ENCODE measurements around the gene ADAT3. TPM values are rescaled to one million over a fixed set of nuclear protein-coding genes. Genes with fewer than 3 reads are reported as not detected.

ADAT3 gene
- polyA plus RNA-seq, 2 donors = 6.4 to 6.9 TPM

DNA sequence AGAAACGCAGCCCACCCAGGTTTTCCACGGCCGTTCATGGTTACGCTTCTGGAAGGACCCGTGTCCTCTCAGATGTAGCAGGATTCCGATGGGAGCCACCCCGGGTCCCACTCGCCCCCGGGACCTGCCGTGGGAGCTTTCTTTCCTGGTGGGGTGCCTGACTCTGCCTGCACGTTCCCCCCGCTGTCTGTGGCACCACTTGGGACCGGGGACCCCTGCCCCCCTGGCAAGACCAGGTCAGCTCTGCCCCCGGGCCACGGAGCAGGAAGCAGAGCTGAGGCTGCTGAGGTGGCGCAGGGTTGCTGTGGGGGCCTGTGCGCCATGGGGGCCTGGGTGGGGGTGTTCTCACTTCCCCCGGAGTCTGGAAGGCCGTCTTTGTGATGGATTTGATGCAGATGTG is 47.8 kb downstream of the ADAT3 start:
- H3K9me3 ChIP-seq (ENCODE audit: control insufficient read depth in 2 of 2, insufficient read depth in 1 of 2, low read depth in 1 of 2, low read length in 1 of 2) = no peaks in the 10 kb centered on the region
- WGBS, 2 donors = 89 to 91% methylated on average over 19 of the region's 19 CpGs

DNA sequence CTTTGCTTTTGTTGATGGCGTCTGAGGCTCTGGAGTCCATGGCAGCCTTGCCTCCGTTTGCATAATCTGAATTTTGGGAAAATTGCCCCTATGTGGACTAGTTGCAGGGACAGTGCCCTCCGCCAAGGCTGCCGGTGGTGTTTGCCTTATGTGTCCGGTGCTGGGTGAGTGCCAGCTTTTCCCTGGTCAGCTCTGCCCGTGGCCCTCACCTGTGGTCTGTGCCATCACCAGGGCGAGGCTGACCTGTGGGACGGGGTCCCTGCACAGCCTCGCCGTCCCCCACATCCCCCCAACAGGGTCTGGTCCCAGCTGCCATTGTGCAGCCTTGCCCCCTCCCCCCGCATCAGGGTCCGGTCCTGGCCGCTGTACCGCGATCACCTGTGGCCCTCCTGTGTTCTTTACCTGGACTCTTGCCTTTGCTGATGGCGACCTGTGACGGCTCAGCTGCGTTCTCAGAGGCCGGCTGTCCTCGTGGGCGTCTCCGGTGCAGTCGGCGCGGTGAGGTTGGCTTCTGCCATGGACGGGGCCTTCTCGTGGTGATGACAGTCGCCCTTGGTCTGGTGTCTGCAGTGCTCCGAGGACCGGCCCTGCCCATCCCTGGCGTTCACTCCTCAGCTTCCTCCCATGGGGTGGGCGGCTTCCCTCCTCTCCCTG is 48.4 kb downstream of the ADAT3 start:
- Histone ChIP-seq H3K4me3 (ENCODE audit: low read depth in 1 of 2, low read length in 2 of 2) (no peak overlapping the region), H3K9me3 (ENCODE audit: control insufficient read depth in 2 of 2, insufficient read depth in 1 of 2, low read depth in 1 of 2, low read length in 1 of 2) (no peaks in the 10 kb centered on the region), H3K27ac (ENCODE audit: low read depth in 2 of 2, low read length in 1 of 2) (no peak overlapping the region), H3K27me3 (ENCODE audit: control insufficient read depth in 1 of 2, insufficient read depth in 2 of 2, low read length in 2 of 2) (no peaks in the 10 kb centered on the region), H3K36me3 (ENCODE audit: control insufficient read depth in 2 of 2, insufficient read depth in 2 of 2, low read length in 1 of 2) (peaks cover 0 to 22% of the 10 kb centered on the region in 2 donors), H3K4me1 (ENCODE audit: control insufficient read depth in 2 of 2, insufficient read depth in 2 of 2, low read length in 1 of 2) (peaks cover 0 to 11% of the 10 kb centered on the region in 2 donors)
- WGBS, 2 donors = 92 to 93% methylated on average over 31 to 32 of the region's 32 CpGs

More for the DNA sequence above, 47.8 kb downstream of the ADAT3 start:
- Histone ChIP-seq H3K36me3 (ENCODE audit: control insufficient read depth in 2 of 2, insufficient read depth in 2 of 2, low read length in 1 of 2) (peaks cover 0 to 22% of the 10 kb centered on the region in 2 donors), H3K4me1 (ENCODE audit: control insufficient read depth in 2 of 2, insufficient read depth in 2 of 2, low read length in 1 of 2) (peaks cover under 1 to 11% of the 10 kb centered on the region in 2 donors), H3K27ac (ENCODE audit: low read depth in 2 of 2, low read length in 1 of 2) (no peak overlapping the region), H3K27me3 (ENCODE audit: control insufficient read depth in 1 of 2, insufficient read depth in 2 of 2, low read length in 2 of 2) (no peaks in the 10 kb centered on the region), H3K4me3 (ENCODE audit: low read depth in 1 of 2, low read length in 2 of 2) (no peak overlapping the region)

DNA sequence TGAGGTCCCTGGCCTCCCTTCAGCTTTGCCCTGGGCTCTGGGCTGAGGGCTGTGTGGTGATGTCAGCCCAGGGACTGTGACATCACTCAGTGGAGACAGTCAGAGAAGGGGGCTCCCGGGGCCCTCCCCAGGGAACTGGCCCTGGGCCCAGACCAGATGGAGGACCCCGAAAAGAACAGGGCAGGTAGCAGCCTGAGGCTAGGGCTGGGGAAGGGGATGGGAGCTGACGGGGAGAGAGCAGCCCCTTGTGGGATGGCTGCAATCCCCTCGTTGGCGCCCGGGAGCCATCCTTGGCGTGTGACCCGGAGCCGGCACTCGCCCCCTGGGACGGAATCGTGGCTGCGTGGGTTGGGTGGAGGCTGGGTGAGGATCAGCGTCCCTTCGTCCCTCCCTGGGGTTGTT is 49.3 kb downstream of the ADAT3 start:
- H3K9me3 ChIP-seq (ENCODE audit: control insufficient read depth in 2 of 2, insufficient read depth in 1 of 2, low read depth in 1 of 2, low read length in 1 of 2) = no peaks in the 10 kb centered on the region
- H3K27ac ChIP-seq (ENCODE audit: low read depth in 2 of 2, low read length in 1 of 2) = no peak overlapping the region
- no peaks in the 10 kb centered on the region for H3K27me3 ChIP-seq (ENCODE audit: control insufficient read depth in 1 of 2, insufficient read depth in 2 of 2, low read length in 2 of 2)
- H3K4me3 ChIP-seq (ENCODE audit: low read depth in 1 of 2, low read length in 2 of 2) = no peak overlapping the region
- WGBS, 2 donors = 92 to 94% methylated on average over 15 of the region's 15 CpGs
- peaks cover 0 to 11% of the 10 kb centered on the region in 2 donors for H3K4me1 ChIP-seq (ENCODE audit: control insufficient read depth in 2 of 2, insufficient read depth in 2 of 2, low read length in 1 of 2)
- peaks cover 0 to 16% of the 10 kb centered on the region in 2 donors for H3K36me3 ChIP-seq (ENCODE audit: control insufficient read depth in 2 of 2, insufficient read depth in 2 of 2, low read length in 1 of 2)

DNA sequence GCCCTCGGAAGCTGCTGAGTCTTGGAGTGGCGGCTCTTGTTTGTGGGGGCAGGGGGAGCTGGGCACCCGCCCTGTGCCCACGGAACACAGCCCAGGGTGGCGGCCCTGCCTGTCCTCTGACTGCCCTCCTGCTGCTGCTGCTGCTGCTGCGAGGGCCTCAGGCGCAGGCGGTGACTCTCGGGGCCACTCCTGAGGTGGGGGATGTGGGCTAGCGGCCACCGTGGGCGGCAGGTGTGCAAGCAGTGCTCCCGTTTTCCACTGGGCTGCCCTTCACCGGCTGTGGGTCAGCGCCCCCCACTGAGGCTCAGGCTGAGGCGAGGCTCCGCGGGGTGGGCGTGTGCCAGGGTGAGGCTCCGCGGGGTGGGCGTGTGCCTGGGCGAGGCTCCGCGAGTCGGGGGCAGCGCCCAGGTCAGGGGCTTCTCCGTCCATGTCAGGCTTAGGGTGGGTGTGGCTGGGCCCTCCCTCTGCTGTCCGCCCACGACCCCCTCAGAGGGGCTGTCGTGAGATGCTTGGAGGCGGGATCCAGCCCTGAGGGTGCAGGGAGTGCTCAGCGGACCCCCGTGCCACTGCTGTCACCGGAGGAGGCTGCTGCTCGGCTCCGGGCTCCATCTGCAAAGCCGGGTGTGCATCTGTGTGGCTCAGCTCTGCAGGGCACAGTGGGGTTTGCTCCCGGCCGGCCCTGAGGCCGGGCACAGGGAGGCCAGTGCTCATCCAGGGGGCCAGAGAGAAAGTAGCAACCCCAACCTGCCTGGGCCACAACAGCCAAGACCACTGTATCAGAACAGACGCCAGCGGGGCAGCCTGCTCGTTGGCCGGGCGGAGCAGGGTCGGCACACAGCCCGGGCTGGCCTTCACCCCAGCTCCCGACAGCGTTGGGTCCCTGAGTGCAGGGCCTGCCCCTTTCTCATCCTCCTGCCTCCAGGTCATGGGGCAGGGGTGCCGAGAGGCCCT is 50.2 kb downstream of the ADAT3 start:
- H3K4me3 ChIP-seq (ENCODE audit: low read depth in 1 of 2, low read length in 2 of 2) = no peak overlapping the region
- H3K4me1 ChIP-seq (ENCODE audit: control insufficient read depth in 2 of 2, insufficient read depth in 2 of 2, low read length in 1 of 2) = peaks cover 0 to 8% of the 10 kb centered on the region in 2 donors
- H3K9me3 ChIP-seq (ENCODE audit: control insufficient read depth in 2 of 2, insufficient read depth in 1 of 2, low read depth in 1 of 2, low read length in 1 of 2) = no peaks in the 10 kb centered on the region
- H3K36me3 ChIP-seq (ENCODE audit: control insufficient read depth in 2 of 2, insufficient read depth in 2 of 2, low read length in 1 of 2) = peaks cover 0 to 14% of the 10 kb centered on the region in 2 donors
- 77 to 78% methylated on average over 47 to 51 of the region's 51 CpGs for WGBS, 2 donors
- no peak overlapping the region for H3K27ac ChIP-seq (ENCODE audit: low read depth in 2 of 2, low read length in 1 of 2)
- H3K27me3 ChIP-seq (ENCODE audit: control insufficient read depth in 1 of 2, insufficient read depth in 2 of 2, low read length in 2 of 2) = no peaks in the 10 kb centered on the region

DNA sequence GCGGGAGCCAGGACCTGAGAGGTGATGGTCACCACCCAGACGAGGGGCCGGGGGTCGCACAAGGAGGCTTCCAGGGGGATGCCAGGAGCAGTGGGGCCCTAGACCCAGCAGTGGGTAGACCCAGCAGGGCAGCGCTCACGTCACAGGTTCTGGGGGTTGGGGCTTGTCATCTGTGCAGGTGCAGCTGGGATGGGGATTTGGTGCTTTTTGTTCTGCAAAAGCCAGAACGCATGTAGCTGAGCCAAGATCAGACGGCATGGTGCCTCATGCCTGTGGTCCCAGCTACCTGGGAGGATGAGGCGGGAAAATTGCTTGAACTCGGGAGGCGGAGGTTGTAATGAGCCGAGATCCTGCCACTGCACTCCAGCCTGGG is 50.9 kb downstream of the ADAT3 start:
- WGBS, 2 donors = 92 to 93% methylated on average over 12 of the region's 12 CpGs

DNA sequence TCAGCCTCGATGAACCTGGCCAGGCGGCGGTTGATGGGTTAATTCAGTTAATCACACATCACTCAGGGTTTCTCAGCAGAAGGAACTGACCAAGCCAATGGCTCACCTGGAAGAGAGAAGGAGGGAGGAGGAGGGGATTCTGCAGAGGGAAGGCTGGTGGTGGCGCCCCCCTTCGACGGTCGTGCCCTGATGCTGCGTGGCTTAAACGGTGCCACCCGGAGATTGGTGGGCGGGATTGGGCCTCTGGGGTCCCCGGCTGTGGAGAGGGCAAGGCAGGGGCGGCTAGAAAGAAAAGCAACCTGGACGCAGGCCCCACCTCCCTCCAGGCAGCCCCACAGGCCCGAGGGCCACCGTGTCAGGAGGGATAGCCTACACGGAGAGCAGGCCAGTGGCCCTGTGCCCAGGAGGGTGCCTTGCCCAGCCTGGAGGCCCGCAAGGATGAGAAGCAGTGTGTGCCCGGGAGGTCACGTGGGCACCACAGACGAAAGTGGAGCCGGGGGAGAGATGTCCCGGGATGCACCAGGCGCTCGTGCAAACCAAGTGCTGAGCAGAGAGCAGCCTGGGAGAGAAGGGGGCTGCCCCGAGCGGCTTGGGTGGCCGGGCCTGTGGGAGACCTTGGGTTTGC is 51.8 kb downstream of the ADAT3 start:
- Histone ChIP-seq H3K36me3 (ENCODE audit: control insufficient read depth in 2 of 2, insufficient read depth in 2 of 2, low read length in 1 of 2) (peaks cover 0 to 16% of the 10 kb centered on the region in 2 donors), H3K27ac (ENCODE audit: low read depth in 2 of 2, low read length in 1 of 2) (no peak overlapping the region), H3K4me3 (ENCODE audit: low read depth in 1 of 2, low read length in 2 of 2) (no peak overlapping the region), H3K4me1 (ENCODE audit: control insufficient read depth in 2 of 2, insufficient read depth in 2 of 2, low read length in 1 of 2) (peaks cover 0 to 8% of the 10 kb centered on the region in 2 donors), H3K9me3 (ENCODE audit: control insufficient read depth in 2 of 2, insufficient read depth in 1 of 2, low read depth in 1 of 2, low read length in 1 of 2) (no peaks in the 10 kb centered on the region), H3K27me3 (ENCODE audit: control insufficient read depth in 1 of 2, insufficient read depth in 2 of 2, low read length in 2 of 2) (no peaks in the 10 kb centered on the region)
- 80% methylated on average over 28 of the region's 28 CpGs for WGBS, 2 donors

More for the DNA sequence above, 50.9 kb downstream of the ADAT3 start:
- H3K27ac ChIP-seq (ENCODE audit: low read depth in 2 of 2, low read length in 1 of 2) = no peak overlapping the region
- no peak overlapping the region for H3K4me3 ChIP-seq (ENCODE audit: low read depth in 1 of 2, low read length in 2 of 2)
- H3K36me3 ChIP-seq (ENCODE audit: control insufficient read depth in 2 of 2, insufficient read depth in 2 of 2, low read length in 1 of 2) = peaks cover 0 to 17% of the 10 kb centered on the region in 2 donors
- no peaks in the 10 kb centered on the region for H3K27me3 ChIP-seq (ENCODE audit: control insufficient read depth in 1 of 2, insufficient read depth in 2 of 2, low read length in 2 of 2)
- no peaks in the 10 kb centered on the region for H3K9me3 ChIP-seq (ENCODE audit: control insufficient read depth in 2 of 2, insufficient read depth in 1 of 2, low read depth in 1 of 2, low read length in 1 of 2)
- H3K4me1 ChIP-seq (ENCODE audit: control insufficient read depth in 2 of 2, insufficient read depth in 2 of 2, low read length in 1 of 2) = peaks cover 0 to 8% of the 10 kb centered on the region in 2 donors

DNA sequence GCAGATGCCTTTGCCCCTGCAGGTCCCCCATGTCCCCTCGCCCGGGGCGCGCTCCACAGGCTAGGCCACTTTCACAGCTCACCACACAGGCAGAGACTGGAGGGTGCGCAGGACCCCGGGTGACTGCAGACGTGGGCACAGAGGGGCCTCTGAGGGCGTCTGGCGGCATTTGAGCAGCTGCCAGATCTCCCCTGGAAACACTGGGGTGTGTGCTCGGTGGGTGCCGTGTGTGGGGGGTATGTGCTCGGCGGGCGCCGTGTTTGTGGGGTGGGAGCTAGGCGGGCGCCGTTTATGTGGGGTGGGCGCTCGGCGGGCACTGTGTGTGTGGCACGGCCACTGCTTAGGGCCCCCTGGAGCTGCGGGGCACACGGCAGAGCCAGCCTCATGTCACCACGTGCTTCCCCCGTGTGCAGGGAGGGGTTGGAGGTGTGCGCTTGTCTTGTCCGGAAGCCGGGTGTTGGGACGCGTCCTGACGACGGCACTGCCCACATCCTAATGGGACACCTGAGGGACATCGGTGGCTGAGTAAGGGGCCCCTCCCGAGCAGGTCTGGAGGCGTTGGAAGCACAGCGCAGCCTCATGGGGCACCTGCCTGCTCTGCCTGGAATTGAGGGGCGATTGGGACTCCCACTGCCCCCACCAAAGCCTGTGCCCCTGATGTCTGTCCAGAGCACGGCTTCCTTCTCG is 52.5 kb downstream of the ADAT3 start:
- Histone ChIP-seq H3K4me3 (ENCODE audit: low read depth in 1 of 2, low read length in 2 of 2) (no peak overlapping the region), H3K9me3 (ENCODE audit: control insufficient read depth in 2 of 2, insufficient read depth in 1 of 2, low read depth in 1 of 2, low read length in 1 of 2) (no peaks in the 10 kb centered on the region), H3K27me3 (ENCODE audit: control insufficient read depth in 1 of 2, insufficient read depth in 2 of 2, low read length in 2 of 2) (no peaks in the 10 kb centered on the region), H3K36me3 (ENCODE audit: control insufficient read depth in 2 of 2, insufficient read depth in 2 of 2, low read length in 1 of 2) (peaks cover 0 to 17% of the 10 kb centered on the region in 2 donors), H3K27ac (ENCODE audit: low read depth in 2 of 2, low read length in 1 of 2) (no peak overlapping the region), H3K4me1 (ENCODE audit: control insufficient read depth in 2 of 2, insufficient read depth in 2 of 2, low read length in 1 of 2) (peaks cover 0 to 8% of the 10 kb centered on the region in 2 donors)
- WGBS, 2 donors = 80 to 84% methylated on average over 35 to 40 of the region's 40 CpGs

DNA sequence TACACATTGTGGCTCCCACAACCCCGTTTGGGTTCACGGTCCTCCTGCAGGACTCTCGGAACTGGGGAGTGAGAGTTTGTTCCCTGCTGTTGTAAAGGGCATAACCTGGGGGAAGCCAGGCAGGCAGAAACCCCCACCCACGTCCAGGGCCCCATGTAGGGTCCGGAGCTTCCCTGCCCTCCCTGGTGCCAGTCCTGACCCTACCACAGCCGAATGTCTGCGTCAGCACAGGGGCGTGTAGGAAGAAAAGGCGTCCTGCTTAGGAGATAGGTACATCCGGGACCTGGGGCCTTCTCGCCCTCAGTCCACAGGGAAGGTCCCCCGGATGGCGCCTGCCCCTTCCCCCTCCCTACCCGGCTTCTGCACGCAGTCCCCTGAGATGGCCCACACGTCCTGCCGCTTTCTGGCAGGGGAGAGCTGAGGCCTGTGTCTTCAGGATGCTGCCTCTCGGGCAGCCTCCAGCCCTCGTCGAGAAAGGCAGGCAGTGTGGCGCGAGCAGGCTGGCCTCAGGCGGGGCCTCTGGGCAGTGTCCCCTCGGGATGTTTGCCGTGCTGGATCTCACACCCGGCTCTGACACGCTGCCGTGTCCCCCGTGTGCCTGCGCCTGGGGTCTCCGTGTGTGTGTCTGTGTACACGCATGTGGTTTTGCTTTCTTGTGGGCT is 54.9 kb downstream of the ADAT3 start:
- WGBS, 2 donors = 94% methylated on average over 32 of the region's 32 CpGs

More for the DNA sequence above, 54.9 kb downstream of the ADAT3 start:
- no peak overlapping the region for H3K4me3 ChIP-seq (ENCODE audit: low read depth in 1 of 2, low read length in 2 of 2)
- H3K36me3 ChIP-seq (ENCODE audit: control insufficient read depth in 2 of 2, insufficient read depth in 2 of 2, low read length in 1 of 2) = peaks cover 0 to 13% of the 10 kb centered on the region in 2 donors
- peaks cover 0 to 3% of the 10 kb centered on the region in 2 donors for H3K4me1 ChIP-seq (ENCODE audit: control insufficient read depth in 2 of 2, insufficient read depth in 2 of 2, low read length in 1 of 2)
- no peak overlapping the region for H3K27ac ChIP-seq (ENCODE audit: low read depth in 2 of 2, low read length in 1 of 2)
- no peaks in the 10 kb centered on the region for H3K9me3 ChIP-seq (ENCODE audit: control insufficient read depth in 2 of 2, insufficient read depth in 1 of 2, low read depth in 1 of 2, low read length in 1 of 2)
- no peaks in the 10 kb centered on the region for H3K27me3 ChIP-seq (ENCODE audit: control insufficient read depth in 1 of 2, insufficient read depth in 2 of 2, low read length in 2 of 2)
